Hematopoietic multipotent progenitor cell treated with erythropoietin and hydrocortisone succinate and interleukin-3 and kit ligand, for 15 days (in vitro differentiated cells): ENCODE data around the gene FAM169A.
"Not testable (repeated sequence)": the region's sequence is repeated elsewhere in the genome, so short reads cannot be mapped to it uniquely, and the experiment has no call there.

Experiments
- DNase-seq: peaks from one replicate; pipeline ENCODE4 v3.0.0-alpha.2; 2015; ENCODE audit warnings: low spot score

The FAM169A gene

GRCh38 chr5:74870299-74871067, 4.3 kb upstream of the FAM169A start:
- no peak for DNase-seq

GRCh38 chr5:74869414-74869813, 3.2 kb upstream of the FAM169A start:
- not testable (repeated sequence) for DNase-seq

- DNase-seq: no peak
These were observed 492 bp upstream of the FAM169A start for GRCh38 chr5:74866596-74867162.

- no peak for DNase-seq
These were observed 857 bp downstream of the FAM169A start for GRCh38 chr5:74865256-74865803.

- DNase-seq: no peak
These were observed 1.4 kb downstream of the FAM169A start for GRCh38 chr5:74864823-74865222.

- no peak for DNase-seq
These were observed 2.5 kb downstream of the FAM169A start for GRCh38 chr5:74863726-74864125.

GRCh38 chr5:74862221-74862620, 4.0 kb downstream of the FAM169A start:
- no peak for DNase-seq

- DNase-seq: not testable (repeated sequence)
These were observed 9.2 kb downstream of the FAM169A start for GRCh38 chr5:74856975-74857374.

GRCh38 chr5:74853256-74853655, 12.9 kb downstream of the FAM169A start:
- DNase-seq: no peak

GRCh38 chr5:74851684-74852353, 14.4 kb downstream of the FAM169A start:
- DNase-seq: no peak

- DNase-seq: no peak
These were observed 15.3 kb downstream of the FAM169A start for GRCh38 chr5:74850789-74851425.

GRCh38 chr5:74850030-74850429, 16.2 kb downstream of the FAM169A start:
- no peak for DNase-seq

- DNase-seq: no peak
These were observed 17.6 kb downstream of the FAM169A start for GRCh38 chr5:74848553-74849025.

- DNase-seq: no peak
These were observed 27.0 kb downstream of the FAM169A start for GRCh38 chr5:74839229-74839628.

GRCh38 chr5:74838262-74838661, 27.9 kb downstream of the FAM169A start:
- DNase-seq: no peak

GRCh38 chr5:74837115-74837514, 29.1 kb downstream of the FAM169A start:
- no peak for DNase-seq

GRCh38 chr5:74833537-74834266, 32.5 kb downstream of the FAM169A start:
- no peak for DNase-seq

- DNase-seq: no peak
These were observed 36.8 kb downstream of the FAM169A start for GRCh38 chr5:74829413-74829812.

GRCh38 chr5:74822288-74822687, 43.9 kb downstream of the FAM169A start:
- no peak for DNase-seq

GRCh38 chr5:74816875-74817274, 49.3 kb downstream of the FAM169A start:
- no peak for DNase-seq

GRCh38 chr5:74810915-74811314, 55.3 kb downstream of the FAM169A start:
- no peak for DNase-seq

- DNase-seq: no peak
These were observed 64.2 kb downstream of the FAM169A start for GRCh38 chr5:74801941-74802340.
